Esophagus squamous epithelium (tissue), 4 donors: ENCODE results near the gene OGDH.

Experiments used
- POLR2A ChIP-seq, 4 donors: fragments of 450-650 bp; IDR thresholded peaks; one replicate each; pipeline ENCODE4 v1.6.1; 2017; ENCODE audit warnings: antibody characterized with exemption in 4 of 4, mild to moderate bottlenecking in 4 of 4, moderate library complexity in 3 of 4
- TF ChIP-seq, protein P1 (sequence below), 6 experiments: fragments of 450-650 bp in 4 of 6; fragments of 200-600 bp in 2 of 6; sonication (generic) in 2 of 6; IDR thresholded peaks; one replicate each; pipeline ENCODE4 v1.5.1; 2016 to 2019; ENCODE audit warnings: antibody characterized with exemption in 6 of 6, mild to moderate bottlenecking in 4 of 6, moderate library complexity in 4 of 6

- TF ChIP-seq, protein P1, sequence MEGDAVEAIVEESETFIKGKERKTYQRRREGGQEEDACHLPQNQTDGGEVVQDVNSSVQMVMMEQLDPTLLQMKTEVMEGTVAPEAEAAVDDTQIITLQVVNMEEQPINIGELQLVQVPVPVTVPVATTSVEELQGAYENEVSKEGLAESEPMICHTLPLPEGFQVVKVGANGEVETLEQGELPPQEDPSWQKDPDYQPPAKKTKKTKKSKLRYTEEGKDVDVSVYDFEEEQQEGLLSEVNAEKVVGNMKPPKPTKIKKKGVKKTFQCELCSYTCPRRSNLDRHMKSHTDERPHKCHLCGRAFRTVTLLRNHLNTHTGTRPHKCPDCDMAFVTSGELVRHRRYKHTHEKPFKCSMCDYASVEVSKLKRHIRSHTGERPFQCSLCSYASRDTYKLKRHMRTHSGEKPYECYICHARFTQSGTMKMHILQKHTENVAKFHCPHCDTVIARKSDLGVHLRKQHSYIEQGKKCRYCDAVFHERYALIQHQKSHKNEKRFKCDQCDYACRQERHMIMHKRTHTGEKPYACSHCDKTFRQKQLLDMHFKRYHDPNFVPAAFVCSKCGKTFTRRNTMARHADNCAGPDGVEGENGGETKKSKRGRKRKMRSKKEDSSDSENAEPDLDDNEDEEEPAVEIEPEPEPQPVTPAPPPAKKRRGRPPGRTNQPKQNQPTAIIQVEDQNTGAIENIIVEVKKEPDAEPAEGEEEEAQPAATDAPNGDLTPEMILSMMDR (IDR thresholded peaks at IDR 0.05), result no peak
- no peak for TF ChIP-seq POLR2A (IDR thresholded peaks at IDR 0.05)
These were observed 89.3 kb downstream of the OGDH start for GRCh38 chr7:44695756-44696155.
